ENCODE results near the gene POLR3A. TPM values are rescaled to one million over a fixed set of nuclear protein-coding genes. Genes with fewer than 3 reads are reported as not detected.

The POLR3A gene
- total and polyA plus RNA-seq, 2 of the 13 experiments (the other 11 are each of a cell fraction or from before 2014, with no cell fraction given): 13.6 to 19.2 TPM

GRCh38 chr10:78039743-78040142 is 10.4 kb upstream of the POLR3A start:
- H3K27ac ChIP-seq (ENCODE audit: extremely low read length, insufficient read depth, low read length): no peak overlapping the region
- ATAC-seq: no peak
- no peaks in the 10 kb centered on the region for H3K27me3 ChIP-seq (ENCODE audit: control insufficient read depth in 1 of 2, insufficient read depth in 2 of 2, low read length in 2 of 2)
- H3K9me3 ChIP-seq (ENCODE audit: low read length): no peaks in the 10 kb centered on the region
- POLR2A ChIA-PET: no interaction called here
- DNase-seq (ENCODE audit: low spot score): no peak
- H3K36me3 ChIP-seq (replicated peaks in 1 of 2; ENCODE audit: control insufficient read depth in 1 of 2, insufficient read depth in 2 of 2, low read length in 2 of 2): peaks cover 28 to 71% of the 10 kb centered on the region in 2 experiments
- no peak overlapping the region for H3K4me2 ChIP-seq (ENCODE audit: low read depth, low read length)
- intact Hi-C loops (cut with micrococcal nuclease; ENCODE audit: unreplicated experiment): loop anchor here (10.0 kb wide), 2 partner anchors 265 to 385 kb away; no protein-coding TSS in a partner anchor
- WGBS (ENCODE audit: low lambda C conversion rate): 97% methylated on average over 3 of the region's 3 CpGs
- no peak overlapping the region for H2AFZ ChIP-seq (ENCODE audit: low read length)
- 0 out of 2 replicates have a peak, but pooled peaks have one; percentile 28 for TF ChIP-seq POLR2G (IDR thresholded peaks at IDR 0.05; ENCODE audit: low read depth, low read length)
- peak; percentile 5; the same call in 1 of the 2 replicates for TF ChIP-seq RBFOX2 (IDR thresholded peaks at IDR 0.05; ENCODE audit: low read depth, low read length)
- no peak for TF ChIP-seq SOX13 (IDR thresholded peaks at IDR 0.05)
- TF ChIP-seq SOX13 (CRISPR knock-in tag; conservative IDR thresholded peaks at IDR 0.05 in 1 of 2, IDR thresholded peaks at IDR 0.05 in 1 of 2): no peak
- TF ChIP-seq RBM22 (optimal IDR thresholded peaks at IDR 0.05; ENCODE audit: low read length): peak; percentile 55
- TF ChIP-seq ZNF232 (CRISPR knock-in tag; IDR thresholded peaks at IDR 0.05; ENCODE audit: borderline replicate concordance): no peak
- TF ChIP-seq ZNF24 (IDR thresholded peaks at IDR 0.05): no peak
- TF ChIP-seq ZBTB21 (CRISPR knock-in tag; IDR thresholded peaks at IDR 0.05): no peak
- in situ Hi-C loops (cut with HindIII; ENCODE audit: extremely low pct_ligation_motif_present, low pct_unique_long_range_greater_than_20kb): no loop called here
- BruUV-seq (replicated peaks): no TSS peak
- no peak overlapping the region for H3K4me3 ChIP-seq (replicated peaks in 1 of 3; ENCODE audit: insufficient read depth in 1 of 3, low read depth in 2 of 3, low read length in 3 of 3)
- no peak overlapping the region for H3K9ac ChIP-seq (ENCODE audit: insufficient read depth, low read depth, low read length)
- H3K4me1 ChIP-seq (ENCODE audit: insufficient read depth, low read length): peaks cover 52% of the 10 kb centered on the region
- CTCF ChIA-PET (ENCODE audit: low intra/inter-chr PET ratio, low total read pairs): no interaction called here
- peaks cover 44% of the 10 kb centered on the region for H3K79me2 ChIP-seq (ENCODE audit: insufficient read depth, low read length)
- peaks cover 81% of the 10 kb centered on the region for H4K20me1 ChIP-seq (ENCODE audit: insufficient read depth, low read length)
- no peak for FAIRE-seq

DNA sequence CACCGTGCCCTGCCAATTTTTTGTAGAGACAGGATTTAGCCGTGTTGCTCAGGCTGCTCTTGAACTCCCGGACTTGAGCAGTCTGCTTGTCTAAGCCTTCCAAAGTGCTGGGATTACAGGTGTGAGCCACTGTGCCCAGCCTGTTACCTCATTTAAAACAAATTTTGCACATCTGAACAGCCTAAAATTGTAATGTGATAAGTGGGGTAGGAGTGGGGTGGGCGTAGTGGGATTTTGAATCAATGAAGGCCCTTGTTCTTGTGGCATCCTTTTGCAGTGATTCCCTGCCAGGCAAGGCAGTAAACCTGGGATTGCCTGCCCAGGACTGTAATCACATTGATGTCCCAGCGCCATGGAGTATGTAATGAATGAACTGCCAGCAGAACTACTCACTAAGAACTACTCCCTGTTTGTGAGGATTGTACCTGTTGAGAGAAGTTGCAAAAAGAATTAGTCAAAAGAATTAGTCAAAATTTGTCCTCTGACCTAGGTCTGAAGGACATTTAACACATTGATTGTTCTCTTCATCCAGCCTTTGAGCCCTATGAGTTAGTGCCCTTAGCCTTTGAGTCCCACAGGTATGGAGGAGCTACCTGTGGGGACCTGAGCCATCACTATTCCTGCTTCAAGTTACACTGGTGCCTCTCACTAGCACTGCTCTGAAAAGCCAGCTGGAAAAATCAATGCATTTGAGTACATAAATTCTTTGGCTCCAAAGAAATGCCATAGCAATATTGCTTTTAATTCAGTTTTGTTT is 9.7 kb upstream of the POLR3A start:
- in situ Hi-C loops (cut with HindIII; ENCODE audit: extremely low pct_ligation_motif_present, low pct_unique_long_range_greater_than_20kb) (no loop called here), intact Hi-C loops (cut with micrococcal nuclease; ENCODE audit: unreplicated experiment) (no loop called here)
- WGBS (ENCODE audit: low lambda C conversion rate): 89% methylated on average over 5 of the region's 5 CpGs
- Histone ChIP-seq H4K20me1 (ENCODE audit: insufficient read depth, low read length) (peaks cover 86% of the 10 kb centered on the region), H3K4me2 (ENCODE audit: low read depth, low read length) (peak overlapping the region; percentile 42), H3K9me3 (ENCODE audit: low read length) (no peaks in the 10 kb centered on the region), H3K9ac (ENCODE audit: insufficient read depth, low read depth, low read length) (no peak overlapping the region), H3K36me3 (replicated peaks in 1 of 2; ENCODE audit: control insufficient read depth in 1 of 2, insufficient read depth in 2 of 2, low read length in 2 of 2) (peaks cover 28 to 71% of the 10 kb centered on the region in 2 experiments), H2AFZ (ENCODE audit: low read length) (no peak overlapping the region), H3K79me2 (ENCODE audit: insufficient read depth, low read length) (peaks cover 52% of the 10 kb centered on the region), H3K27me3 (ENCODE audit: control insufficient read depth in 1 of 2, insufficient read depth in 2 of 2, low read length in 2 of 2) (no peaks in the 10 kb centered on the region; a peak in 2 of 5 replicates), H3K4me1 (ENCODE audit: insufficient read depth, low read length) (peaks cover 52% of the 10 kb centered on the region), H3K27ac (ENCODE audit: extremely low read length, insufficient read depth, low read length) (no peak overlapping the region), H3K4me3 (replicated peaks in 1 of 3; ENCODE audit: insufficient read depth in 1 of 3, low read depth in 2 of 3, low read length in 3 of 3) (peak overlapping the region in 1 of 3 experiments; percentile 21; a peak in 1 of 6 replicates)
- TF ChIP-seq ZFP36 (IDR thresholded peaks at IDR 0.05; ENCODE audit: borderline replicate concordance, low read depth, low read length, partially characterized antibody) (no peak), RBM22 (optimal IDR thresholded peaks at IDR 0.05; ENCODE audit: low read length) (peak; percentile 15)
- TF ChIP-seq, protein P1, sequence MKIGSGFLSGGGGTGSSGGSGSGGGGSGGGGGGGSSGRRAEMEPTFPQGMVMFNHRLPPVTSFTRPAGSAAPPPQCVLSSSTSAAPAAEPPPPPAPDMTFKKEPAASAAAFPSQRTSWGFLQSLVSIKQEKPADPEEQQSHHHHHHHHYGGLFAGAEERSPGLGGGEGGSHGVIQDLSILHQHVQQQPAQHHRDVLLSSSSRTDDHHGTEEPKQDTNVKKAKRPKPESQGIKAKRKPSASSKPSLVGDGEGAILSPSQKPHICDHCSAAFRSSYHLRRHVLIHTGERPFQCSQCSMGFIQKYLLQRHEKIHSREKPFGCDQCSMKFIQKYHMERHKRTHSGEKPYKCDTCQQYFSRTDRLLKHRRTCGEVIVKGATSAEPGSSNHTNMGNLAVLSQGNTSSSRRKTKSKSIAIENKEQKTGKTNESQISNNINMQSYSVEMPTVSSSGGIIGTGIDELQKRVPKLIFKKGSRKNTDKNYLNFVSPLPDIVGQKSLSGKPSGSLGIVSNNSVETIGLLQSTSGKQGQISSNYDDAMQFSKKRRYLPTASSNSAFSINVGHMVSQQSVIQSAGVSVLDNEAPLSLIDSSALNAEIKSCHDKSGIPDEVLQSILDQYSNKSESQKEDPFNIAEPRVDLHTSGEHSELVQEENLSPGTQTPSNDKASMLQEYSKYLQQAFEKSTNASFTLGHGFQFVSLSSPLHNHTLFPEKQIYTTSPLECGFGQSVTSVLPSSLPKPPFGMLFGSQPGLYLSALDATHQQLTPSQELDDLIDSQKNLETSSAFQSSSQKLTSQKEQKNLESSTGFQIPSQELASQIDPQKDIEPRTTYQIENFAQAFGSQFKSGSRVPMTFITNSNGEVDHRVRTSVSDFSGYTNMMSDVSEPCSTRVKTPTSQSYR (CRISPR knock-in tag; IDR thresholded peaks at IDR 0.05; ENCODE audit: borderline replicate concordance): no peak
- ATAC-seq: no peak
- DNase-seq (ENCODE audit: low spot score): no peak
- no TSS peak for BruUV-seq (replicated peaks)
- no peak for FAIRE-seq
- ChIA-PET POLR2A (no interaction called here), CTCF (ENCODE audit: low intra/inter-chr PET ratio, low total read pairs) (no interaction called here)
